A549 (cell line): ENCODE results near the gene REPS1. TPM values are rescaled to one million over a fixed set of nuclear protein-coding genes. Genes with fewer than 3 reads are reported as not detected.

Experiments
- ATAC-seq, 2 experiments: fragments of 200-7000 bp in 1 of 2; fragments of >200 bp in 1 of 2; cut with Nextera tagmentation in 1 of 2; cut with Tn5 transposase in 1 of 2; 3 replicates each; pipeline versions ENCODE4 v1.8.0 to v1.9.1; 2018 to 2020; ENCODE audit warnings: mild to moderate bottlenecking in 1 of 2, moderate library complexity in 1 of 2
- CTCF ChIA-PET: fragments of 300-600 bp; sonication (Branson Sonifier 250); formaldehyde crosslinking; extraction: SDS; loops from one replicate; lab custom pipeline; 2021; ENCODE audit warnings: antibody characterized with exemption, inconsistent platforms; lab: Yijun Ruan, JAX
- POLR2A ChIA-PET: fragments of 350-600 bp; formaldehyde crosslinking; extraction: SDS; loops from one replicate; lab custom pipeline; 2021; ENCODE audit warnings: antibody characterized with exemption, inconsistent platforms; lab: Yijun Ruan, JAX
- DNase-seq, 2 experiments: peaks; one replicate each; pipeline versions ENCODE4 v3.0.0 to v3.0.0-alpha.2; 2011 to 2016; ENCODE audit warnings: low read depth in 1 of 2, low spot score in 1 of 2
- FAIRE-seq: peaks from 2 replicates; lab custom pipeline; 2011; peaks lifted over from hg19 to GRCh38; lab: Jason Lieb, UNC
- H3K27ac ChIP-seq, 2 experiments: fragments of >200 bp; sonication (Bioruptor Twin); formaldehyde crosslinking; 3 replicates each; pipeline ENCODE4 v1.5.1; 2016 to 2017
- H3K4me1 ChIP-seq: fragments of >200 bp; sonication (Bioruptor Twin); formaldehyde crosslinking; 3 replicates; pipeline ENCODE4 v1.6.1; 2016
- H3K4me2 ChIP-seq: fragments of >200 bp; sonication (Bioruptor Twin); formaldehyde crosslinking; 3 replicates; pipeline ENCODE4 v1.6.1; 2016
- H3K4me3 ChIP-seq: fragments of >200 bp; sonication (Bioruptor Twin); formaldehyde crosslinking; 3 replicates; pipeline ENCODE4 v1.5.1; 2016
- H3K9me3 ChIP-seq: fragments of >200 bp; sonication (Bioruptor Twin); formaldehyde crosslinking; 3 replicates; pipeline ENCODE4 v1.6.1; 2016
- BCL3 ChIP-seq: fragments of >200 bp; sonication (Bioruptor Twin); formaldehyde crosslinking; IDR thresholded peaks from 3 replicates; pipeline ENCODE4 v1.6.1; 2016
- BHLHE40 ChIP-seq: IDR thresholded peaks from 2 replicates; pipeline ENCODE4 v1.6.1; 2012; ENCODE audit warnings: low read depth, low read length, inconsistent platforms
- EHF ChIP-seq: fragments of 250-450 bp; sonication (Bioruptor Pico); IDR thresholded peaks from 2 replicates; pipeline ENCODE4 v1.5.0; 2020; ENCODE audit warnings: mild to moderate bottlenecking
- EHMT2 ChIP-seq: fragments of 200-600 bp; sonication (generic); IDR thresholded peaks from 2 replicates; pipeline ENCODE4 v1.6.1; 2016; ENCODE audit warnings: antibody characterized with exemption, low read depth, mild to moderate bottlenecking, moderate library complexity
- EP300 ChIP-seq, 2 experiments: fragments of >200 bp; sonication (Bioruptor Twin); formaldehyde crosslinking; IDR thresholded peaks; 2 replicates in 1 of 2; 3 replicates in 1 of 2; pipeline ENCODE4 v1.6.1; 2016 to 2017
- HEYL ChIP-seq: fragments of 250-450 bp; sonication (Bioruptor Pico); IDR thresholded peaks from 2 replicates; pipeline ENCODE4 v1.8.0; 2021; ENCODE audit warnings: mild to moderate bottlenecking, moderate library complexity
- HOXB5 ChIP-seq: fragments of 250-450 bp; sonication (Bioruptor Pico); IDR thresholded peaks from 2 replicates; pipeline ENCODE4 v1.5.0; 2020; ENCODE audit warnings: mild to moderate bottlenecking, moderate library complexity
- JUN ChIP-seq, 2 experiments: fragments of >200 bp; sonication (Bioruptor Twin); formaldehyde crosslinking; IDR thresholded peaks; 2 replicates in 1 of 2; 3 replicates in 1 of 2; pipeline ENCODE4 v1.6.1; 2016 to 2017
- JUNB ChIP-seq: fragments of >200 bp; sonication (Bioruptor Twin); formaldehyde crosslinking; IDR thresholded peaks from 2 replicates; pipeline ENCODE4 v1.6.1; 2016
- KDM1A ChIP-seq: fragments of 200-600 bp; sonication (generic); IDR thresholded peaks from 2 replicates; pipeline ENCODE4 v1.6.1; 2016; ENCODE audit warnings: low read depth, mild to moderate bottlenecking
- KDM5A ChIP-seq: fragments of 200-600 bp; sonication (generic); IDR thresholded peaks from 2 replicates; pipeline ENCODE4 v1.6.1; 2016; ENCODE audit warnings: antibody characterized with exemption, mild to moderate bottlenecking
- MAZ ChIP-seq: fragments of 150-350 bp; IDR thresholded peaks from 2 replicates; pipeline ENCODE4 v1.6.1; 2014; ENCODE audit warnings: antibody characterized with exemption, low read depth, low read length, borderline replicate concordance
- PBX3 ChIP-seq: IDR thresholded peaks from 2 replicates; pipeline ENCODE4 v1.6.1; 2012
- POLR2A ChIP-seq: IDR thresholded peaks from 2 replicates; pipeline ENCODE4 v1.6.1; 2012; ENCODE audit warnings: mild to moderate bottlenecking, low read length
- POLR2AphosphoS2 ChIP-seq: conservative IDR thresholded peaks from 2 replicates; pipeline ENCODE4 v1.6.1; 2012; ENCODE audit warnings: low read length, improper control_type of control experiment, inconsistent platforms
- RCOR1 ChIP-seq: fragments of 150-350 bp; IDR thresholded peaks from 2 replicates; pipeline ENCODE4 v1.6.1; 2014; ENCODE audit warnings: antibody characterized with exemption, low read length, low read depth
- TP53 ChIP-seq: fragments of 250-450 bp; sonication (Bioruptor Pico); IDR thresholded peaks from 2 replicates; pipeline ENCODE4 v1.5.0; 2021; ENCODE audit warnings: mild to moderate bottlenecking, moderate library complexity
- USF2 ChIP-seq: fragments of 450-650 bp; IDR thresholded peaks from 2 replicates; pipeline ENCODE4 v1.6.1; 2014; ENCODE audit warnings: antibody characterized with exemption
- ZFP36 ChIP-seq: fragments of 450-650 bp; IDR thresholded peaks from 2 replicates; pipeline ENCODE4 v1.6.1; 2014; ENCODE audit warnings: borderline replicate concordance; ENCODE audit not compliant: partially characterized antibody
- WGBS: methylation state at CpG from one replicate; pipeline ENCODE4 v1.1.6; 2017; ENCODE audit errors: missing lambda C conversion rate; 5-methylcytosine and 5-hydroxymethylcytosine counted together
- polyA plus RNA-seq, 4 experiments: library from polyadenylated mRNA; depleted of rRNA in 3 of 4; stranded (reverse); fragments of >200 nt; fragmentation: RNase III in 1 of 4; extraction: RNeasy Plus Mini Kit Qiagen cat#74134 plus additional on column Dnase treatment in 1 of 4; gene quantifications; 2 replicates in 3 of 4; 3 replicates in 1 of 4; pipeline ENCODE4 v1.2.3, GENCODE V29; 2011 to 2017

Gene REPS1
- polyA plus RNA-seq, 2 of the 4 experiments (the other 2 are of a cell fraction): 16.3 to 36.4 TPM

- WGBS: 56% methylated on average over 10 of the region's 10 CpGs
- ATAC-seq: no peak
Observed at GRCh38 chr6:138857775-138858174, 130.3 kb downstream of the REPS1 start.

GRCh38 chr6:138856654-138857053 lies 131.4 kb downstream of the REPS1 start:
- Histone ChIP-seq H3K9me3 (no peaks in the 10 kb centered on the region), H3K27ac (no peak overlapping the region), H3K4me1 (no peaks in the 10 kb centered on the region), H3K4me2 (no peak overlapping the region), H3K4me3 (no peak overlapping the region)
- POLR2A ChIA-PET: no interaction called here
- DNase-seq (no peak), FAIRE-seq (no peak), ATAC-seq (no peak)
- CTCF ChIA-PET: no interaction called here
- 26% methylated on average over 6 of the region's 6 CpGs for WGBS
- TF ChIP-seq ZFP36: no peak
- no peak for TF ChIP-seq KDM1A
- TF ChIP-seq PBX3: no peak
- TF ChIP-seq POLR2A: no peak
- TF ChIP-seq EHF (CRISPR knock-in tag): no peak
- TF ChIP-seq EHMT2: no peak
- no peak for TF ChIP-seq USF2
- no peak for TF ChIP-seq RCOR1
- no peak for TF ChIP-seq POLR2AphosphoS2
- TF ChIP-seq BCL3: no peak
- no peak for TF ChIP-seq EP300 (IDR thresholded peaks at IDR 0.05)
- TF ChIP-seq MAZ: no peak
- no peak for TF ChIP-seq HEYL
- no peak for TF ChIP-seq BHLHE40
- TF ChIP-seq, all 56 proteins: peak for 0

More at GRCh38 chr6:138857775-138858174, 130.3 kb downstream of the REPS1 start:
- no peak overlapping the region for H3K4me3 ChIP-seq
- H3K4me1 ChIP-seq: no peaks in the 10 kb centered on the region
- no peaks in the 10 kb centered on the region for H3K9me3 ChIP-seq
- FAIRE-seq: no peak
- no peak for DNase-seq
- no peak for TF ChIP-seq TP53
- no peak for TF ChIP-seq KDM5A
- TF ChIP-seq JUN (IDR thresholded peaks at IDR 0.05): no peak
- TF ChIP-seq JUNB: no peak
- TF ChIP-seq HOXB5: no peak
- TF ChIP-seq, all 56 proteins: peak for 0
- ChIA-PET POLR2A (no interaction called here), CTCF (no interaction called here)
- H3K4me2 ChIP-seq: no peak overlapping the region
- H3K27ac ChIP-seq: no peak overlapping the region

Other genes starting within 250 kb of the REPS1 start
- 17.5 and 23.0 TPM in 2 replicates for gene CCDC28A, start 214.5 kb downstream of the REPS1 start, polyA plus RNA-seq (2011; rRNA removed)
- 8.4 to 11.6 TPM (median 9.0 TPM) in 3 replicates for gene CCDC28A, start 214.5 kb downstream of the REPS1 start, polyA plus RNA-seq (2017; fragmentation: RNase III; extraction: RNeasy Plus Mini Kit Qiagen cat#74134 plus additional on column Dnase treatment)
- gene ECT2L, start 192.2 kb downstream of the REPS1 start, polyA plus RNA-seq (2011; rRNA removed): 0.01 and 0.05 TPM in 2 replicates
- gene ECT2L, start 192.2 kb downstream of the REPS1 start, polyA plus RNA-seq (2017; fragmentation: RNase III; extraction: RNeasy Plus Mini Kit Qiagen cat#74134 plus additional on column Dnase treatment): not detected in 3 replicates
- gene ABRACL, start 40.5 kb upstream of the REPS1 start, polyA plus RNA-seq (2011; rRNA removed): 27.1 and 40.3 TPM in 2 replicates
- gene ABRACL, start 40.5 kb upstream of the REPS1 start, polyA plus RNA-seq (2017; fragmentation: RNase III; extraction: RNeasy Plus Mini Kit Qiagen cat#74134 plus additional on column Dnase treatment): 60.7 to 65.8 TPM (median 63.3 TPM) in 3 replicates
- gene HECA, start 146.8 kb upstream of the REPS1 start, polyA plus RNA-seq (2011; rRNA removed): 1.8 and 2.2 TPM in 2 replicates
- 0.94 to 1.3 TPM (median 1.2 TPM) in 3 replicates for gene HECA, start 146.8 kb upstream of the REPS1 start, polyA plus RNA-seq (2017; fragmentation: RNase III; extraction: RNeasy Plus Mini Kit Qiagen cat#74134 plus additional on column Dnase treatment)